Activated CD4-positive, alpha-beta T cell treated with anti-CD3 and anti-CD28 coated beads, Interleukin-2, Interleukin-6, amounts not matched to agents 100 ng/mL and 50 ng/mL, durations not matched to agents 16 hours and 8 hours (primary cell): ENCODE results near the gene MAP3K9.

Experiments
- DNase-seq: peaks from one replicate; pipeline ENCODE4 v3.0.0-alpha.2; 2020

Gene MAP3K9

GRCh38 chr14:70782361-70782760 is 27.0 kb downstream of the MAP3K9 start:
- no peak for DNase-seq

- DNase-seq, result no peak
These were observed 28.8 kb downstream of the MAP3K9 start for GRCh38 chr14:70780396-70781075.

- no peak for DNase-seq
These were observed 29.6 kb downstream of the MAP3K9 start for GRCh38 chr14:70779667-70780066.

- no peak for DNase-seq
These were observed 33.1 kb downstream of the MAP3K9 start for GRCh38 chr14:70776197-70776596.

- no peak for DNase-seq
These were observed 36.0 kb downstream of the MAP3K9 start for GRCh38 chr14:70773182-70773862.

GRCh38 chr14:70771781-70772212 is 37.5 kb downstream of the MAP3K9 start:
- no peak for DNase-seq

- DNase-seq, result no peak
These were observed 38.8 kb downstream of the MAP3K9 start for GRCh38 chr14:70770490-70770889.

GRCh38 chr14:70759398-70759797 is 49.9 kb downstream of the MAP3K9 start:
- peak; percentile 6 for DNase-seq

GRCh38 chr14:70755655-70756054 is 53.7 kb downstream of the MAP3K9 start:
- DNase-seq, result no peak

GRCh38 chr14:70754991-70755390 is 54.3 kb downstream of the MAP3K9 start:
- no peak for DNase-seq

GRCh38 chr14:70753518-70753953 is 55.8 kb downstream of the MAP3K9 start:
- DNase-seq, result no peak

GRCh38 chr14:70748422-70748821 is 60.9 kb downstream of the MAP3K9 start:
- DNase-seq, result no peak

GRCh38 chr14:70744641-70745040 is 64.7 kb downstream of the MAP3K9 start:
- DNase-seq, result no peak

GRCh38 chr14:70742316-70742715 is 67.0 kb downstream of the MAP3K9 start:
- no peak for DNase-seq

GRCh38 chr14:70741482-70741881 is 67.8 kb downstream of the MAP3K9 start:
- DNase-seq, result no peak

GRCh38 chr14:70735043-70735442 is 74.3 kb downstream of the MAP3K9 start:
- no peak for DNase-seq

GRCh38 chr14:70731447-70732239 is 77.7 kb downstream of the MAP3K9 start:
- DNase-seq, result peak; percentile 4

- no peak for DNase-seq
These were observed 78.9 kb downstream of the MAP3K9 start for GRCh38 chr14:70730393-70730792.

- DNase-seq, result no peak
These were observed 82.5 kb downstream of the MAP3K9 start for GRCh38 chr14:70726651-70727375.

GRCh38 chr14:70724944-70725343 is 84.4 kb downstream of the MAP3K9 start:
- DNase-seq, result no peak

GRCh38 chr14:70724110-70724509 is 85.2 kb downstream of the MAP3K9 start:
- no peak for DNase-seq

GRCh38 chr14:70723276-70723675 is 86.0 kb downstream of the MAP3K9 start:
- no peak for DNase-seq

GRCh38 chr14:70722418-70722817 is 86.9 kb downstream of the MAP3K9 start:
- DNase-seq, result no peak
